GM21528 (cell line): Measurements from ENCODE around the gene ISCA1.

ENCODE experiments used
- ATAC-seq: cut with Tn5 transposase; IDR thresholded peaks from one replicate; pipeline ENCODE4 v1.9.1; 2021; ENCODE audit warnings: mild to moderate bottlenecking, moderate library complexity; ENCODE audit not compliant: unreplicated experiment, low FRiP score

Gene ISCA1

DNA sequence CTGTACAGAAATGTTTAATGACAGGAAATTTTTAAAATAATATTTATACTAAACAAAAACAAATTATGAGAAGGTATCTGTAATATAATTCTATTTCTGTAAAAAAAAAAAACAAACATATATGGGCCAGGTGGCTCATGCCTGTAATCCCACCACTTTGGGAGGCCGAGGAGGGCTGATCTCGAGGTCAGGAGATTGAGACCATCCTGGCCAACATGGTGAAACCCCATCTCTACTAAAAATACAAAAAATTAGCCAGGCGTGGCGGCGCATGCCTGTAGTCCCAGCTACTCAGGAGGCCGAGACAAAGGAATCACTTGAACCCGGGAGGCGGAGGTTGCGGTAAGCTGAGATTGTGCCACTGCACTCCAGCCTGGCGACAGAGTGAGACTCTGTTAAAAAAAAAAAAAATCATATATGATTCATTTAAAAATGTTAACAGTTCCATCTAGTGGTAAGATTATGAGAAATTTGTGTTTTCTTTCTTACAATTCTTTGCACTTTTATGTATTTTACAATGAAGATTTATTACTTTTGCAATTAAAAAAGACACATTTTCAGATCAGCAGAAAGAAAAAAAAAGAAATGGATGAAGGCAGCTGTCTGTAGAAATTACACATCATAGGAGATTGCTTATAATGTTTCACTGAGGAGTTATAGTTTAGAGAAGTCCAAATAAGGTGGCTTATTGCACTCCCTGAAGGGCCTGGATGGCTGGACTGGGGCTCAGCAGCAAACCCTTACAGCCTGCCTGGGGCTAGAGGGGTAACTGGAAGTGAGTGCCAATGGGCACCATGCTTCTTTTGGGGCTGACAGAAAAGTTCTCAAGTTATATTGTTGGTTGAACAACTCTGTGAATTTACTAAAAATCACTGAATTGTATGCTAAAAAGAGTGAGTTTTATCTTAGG lies 43.2 kb downstream of the ISCA1 start:
- ATAC-seq = no peak

DNA sequence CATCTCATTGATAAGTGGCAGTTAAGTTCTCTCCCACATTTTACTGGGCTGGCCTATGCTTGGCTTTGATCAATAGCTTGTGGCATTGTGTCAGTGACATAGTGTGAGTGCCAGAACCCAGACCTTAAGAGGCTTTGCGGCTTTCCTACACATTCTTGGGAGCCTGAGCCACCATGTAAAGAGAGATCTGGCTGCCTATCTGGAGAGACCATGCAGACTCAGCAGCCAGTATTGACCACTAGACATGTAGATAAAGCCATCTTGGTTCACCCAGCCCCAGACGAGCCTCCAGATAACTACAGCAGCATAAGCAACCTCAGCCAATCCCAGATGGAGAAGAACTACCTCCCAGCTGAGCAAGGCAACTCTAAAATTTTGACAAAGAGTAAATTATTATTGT lies 51.5 kb downstream of the ISCA1 start:
- no peak for ATAC-seq

DNA sequence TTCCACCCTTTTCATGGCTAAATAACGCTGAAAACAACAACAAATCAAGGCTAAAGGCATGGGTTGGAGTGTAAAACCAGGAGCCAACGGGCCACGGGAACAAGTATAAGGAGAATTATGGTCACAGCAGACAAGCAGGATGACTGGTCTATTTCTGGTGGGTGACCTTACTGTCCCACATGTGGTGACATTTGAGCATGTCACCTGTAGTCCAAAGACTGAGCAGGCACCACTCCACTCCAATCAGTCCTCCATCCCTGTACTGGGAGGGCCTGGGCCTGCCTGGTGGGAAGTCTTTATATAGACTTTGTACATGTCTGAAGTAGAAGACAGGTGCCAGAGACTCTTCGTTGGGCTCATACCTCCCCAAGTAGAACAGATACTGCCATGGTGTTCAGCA lies 59.7 kb downstream of the ISCA1 start:
- ATAC-seq = no peak

DNA sequence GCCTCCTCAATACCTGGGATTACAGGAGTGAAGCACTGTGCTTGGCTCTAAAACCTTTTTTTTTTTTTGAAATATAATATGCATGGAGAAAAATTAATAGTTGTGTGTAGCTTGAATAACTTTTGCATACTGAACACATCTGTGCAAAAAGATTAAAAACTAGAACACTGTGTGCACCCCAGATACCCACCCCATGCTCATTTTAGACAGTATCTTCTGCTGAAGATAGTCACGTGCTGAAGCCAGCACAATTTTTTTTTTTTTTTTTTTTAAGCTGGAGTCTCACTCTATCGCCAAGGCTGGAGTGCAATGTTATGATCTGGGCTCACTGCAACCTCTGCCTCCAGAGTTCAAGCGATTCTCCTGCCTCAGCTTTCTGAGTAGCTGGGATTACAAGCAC lies 62.7 kb downstream of the ISCA1 start:
- no peak for ATAC-seq

DNA sequence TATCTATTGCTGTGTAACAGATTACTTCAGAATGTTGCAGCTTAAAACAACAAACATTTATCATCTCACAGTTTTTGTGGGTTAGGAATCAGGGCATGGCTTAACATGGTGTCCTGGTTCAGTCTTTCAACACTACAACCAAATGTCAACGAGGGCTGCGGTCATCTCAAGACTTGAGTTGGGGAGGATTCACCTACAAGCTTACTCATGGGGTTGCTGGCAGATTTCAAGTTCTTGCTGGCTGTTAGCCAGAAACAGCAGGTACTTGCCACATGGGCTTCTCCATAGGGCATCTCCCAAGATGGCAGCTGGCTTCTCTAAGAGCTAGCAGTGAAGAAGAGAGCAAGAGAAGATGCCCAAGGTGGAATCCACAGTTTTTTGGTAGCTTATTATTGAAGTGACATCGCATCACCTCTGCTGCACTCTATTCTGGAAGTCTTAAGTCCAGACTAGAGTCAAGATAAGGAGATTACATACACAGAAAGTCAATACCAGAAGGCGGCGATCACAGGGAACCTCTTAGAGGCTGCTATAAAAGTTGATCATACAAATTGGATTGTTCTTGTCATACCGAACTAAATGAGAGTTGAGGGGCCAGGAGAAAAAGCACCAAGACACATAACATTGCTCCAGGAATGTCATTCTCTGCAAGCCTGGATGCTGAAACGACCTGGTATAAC lies 65.1 kb downstream of the ISCA1 start:
- no peak for ATAC-seq
